ENCODE data around the gene CRY1.
A peak's percentile ranks its signal among the peaks of the same experiment; 100 is the strongest.
"Not testable (repeated sequence)": the region's sequence is repeated elsewhere in the genome, so short reads cannot be mapped to it uniquely, and the experiment has no call there.

The CRY1 gene

DNA sequence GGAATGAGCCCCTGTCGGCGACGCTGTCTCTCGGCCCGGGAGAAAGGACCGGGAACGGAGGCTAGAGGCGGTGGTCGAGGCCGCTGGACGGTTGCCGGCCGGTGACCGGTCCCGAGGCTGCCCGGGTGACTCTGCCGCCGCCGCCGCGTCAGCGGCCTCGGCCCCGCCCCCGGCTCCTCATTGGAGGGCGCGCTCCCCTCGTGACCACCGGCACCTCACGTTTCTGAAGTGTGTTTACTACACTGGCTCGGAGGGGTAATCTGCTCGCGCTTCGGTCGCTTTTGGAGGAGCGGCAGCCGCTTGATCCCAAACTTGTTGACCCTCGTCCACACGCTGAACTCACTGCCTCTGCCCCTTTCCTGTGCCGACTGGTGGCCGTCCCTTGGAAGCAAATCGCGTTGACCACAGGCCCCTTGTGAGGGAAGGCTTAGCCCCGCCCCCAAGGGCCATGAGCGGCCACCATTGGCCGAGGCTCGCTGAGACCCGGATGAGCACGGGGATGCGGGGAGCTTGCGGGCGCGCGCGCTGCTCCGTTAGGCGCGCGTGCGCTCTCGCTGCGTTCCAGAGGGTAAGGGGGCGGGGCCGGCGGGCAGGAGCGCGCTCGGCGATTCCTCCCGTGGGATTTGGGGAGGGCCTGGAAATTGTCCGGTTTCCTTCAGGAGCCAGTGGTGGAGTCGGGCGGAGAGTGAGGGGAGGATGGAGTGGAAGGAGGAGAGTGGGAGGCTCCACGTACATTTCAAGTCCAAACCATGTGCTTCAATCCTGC is at the start of gene CRY1:
CRY1 (minus strand) TSS at position 133 of the 766 bp plus-strand sequence. CDS start 588 bp downstream, outside the sequence.
- DNase-seq: peak; percentile 86

DNA sequence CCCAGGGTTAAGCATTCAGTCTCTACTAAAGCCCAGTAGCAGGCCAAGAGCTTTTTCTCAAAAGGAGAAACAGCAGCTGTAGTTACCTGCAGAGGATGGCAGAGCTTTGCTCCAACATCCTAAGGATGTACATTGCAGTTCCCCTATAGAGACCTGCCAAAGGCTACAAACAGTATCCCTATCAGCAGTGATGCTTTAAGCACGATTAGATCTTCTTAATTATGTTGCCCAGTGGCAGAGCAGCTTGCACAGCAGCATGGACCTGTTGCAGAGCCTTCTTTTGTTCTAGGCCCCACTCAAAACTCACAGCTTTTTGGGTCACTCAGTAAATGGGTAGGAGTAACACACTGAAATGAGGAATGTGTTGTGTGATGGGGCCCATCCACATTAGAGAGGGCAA is 46.4 kb upstream of the CRY1 start:
- DNase-seq: no peak

DNA sequence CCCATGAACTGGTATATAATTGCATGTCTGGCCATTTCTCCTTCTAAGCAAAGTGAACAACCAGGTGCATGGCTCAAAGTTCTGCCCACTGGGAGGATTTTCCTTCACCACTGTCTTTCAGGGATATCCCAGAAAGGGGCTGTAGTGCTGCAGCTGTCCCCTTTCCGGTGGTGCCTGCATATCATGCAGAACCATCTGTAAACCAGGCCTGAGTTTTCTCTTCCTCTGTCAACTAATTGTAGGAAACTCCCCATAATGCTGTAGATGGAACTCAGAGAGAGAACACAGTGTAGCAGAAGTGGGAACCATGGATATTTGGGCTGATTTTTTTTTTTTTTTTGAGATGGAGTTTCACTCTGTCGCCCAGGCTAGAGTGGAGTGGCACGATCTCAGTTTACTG is 45.6 kb upstream of the CRY1 start:
- DNase-seq: no peak

DNA sequence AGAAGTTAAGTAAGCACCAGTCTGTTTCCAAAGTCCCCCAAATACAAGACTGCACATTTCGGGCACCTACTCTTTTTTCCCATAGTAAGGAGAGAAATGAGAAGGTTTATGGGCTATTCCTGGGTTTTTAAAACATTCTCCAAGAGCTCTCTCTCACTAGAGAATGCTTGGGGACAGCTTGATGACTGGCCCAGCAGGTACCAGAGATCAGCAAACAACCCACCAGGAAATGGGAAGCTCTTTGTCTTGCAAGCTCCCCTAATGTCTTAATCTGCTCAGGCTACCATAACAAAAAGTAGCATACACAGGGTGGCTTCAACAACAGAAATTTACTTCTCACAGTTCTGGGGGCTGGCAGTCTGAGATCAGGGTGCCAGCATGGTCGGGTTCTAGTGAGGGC is 41.8 kb upstream of the CRY1 start:
- no peak for DNase-seq

DNA sequence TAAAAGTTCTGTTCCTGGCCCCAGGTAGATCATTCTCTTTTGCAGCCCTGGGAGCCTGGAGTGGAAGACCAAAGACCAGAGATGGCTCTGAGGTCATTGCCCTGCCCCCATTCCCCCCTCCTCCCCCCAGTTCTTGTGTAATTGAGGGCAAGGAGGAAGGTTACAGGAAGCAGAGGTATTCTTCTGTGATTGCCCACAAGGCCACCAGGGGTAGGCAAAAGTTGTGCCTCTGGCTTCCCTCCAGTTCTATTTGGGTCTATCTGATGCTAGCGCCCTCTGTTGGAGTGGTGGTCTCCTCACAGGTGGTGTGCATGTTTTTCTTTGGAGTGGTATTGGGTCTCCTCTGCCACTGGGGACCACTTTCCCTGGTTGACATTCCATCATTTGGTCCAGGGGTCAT is 41.2 kb upstream of the CRY1 start:
- DNase-seq: no peak

DNA sequence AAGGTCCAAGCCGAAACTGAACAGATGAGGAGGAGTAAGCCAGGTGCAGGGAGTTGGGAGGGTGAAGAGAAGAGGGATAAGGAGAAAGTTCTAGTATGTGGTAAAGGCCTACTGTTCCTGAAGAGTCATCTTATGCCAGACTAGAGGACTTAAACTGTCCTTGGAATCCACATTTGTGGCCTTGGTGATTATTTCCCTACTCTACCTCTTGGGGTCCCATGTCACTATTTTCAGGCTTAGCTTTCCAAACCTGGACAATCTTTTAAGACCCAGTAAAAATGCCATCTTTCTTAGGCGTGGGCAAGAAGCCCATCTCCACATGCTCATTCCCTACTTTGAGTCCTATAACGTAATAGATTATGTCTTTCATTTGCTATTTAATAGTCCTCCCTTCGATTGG is 40.1 kb upstream of the CRY1 start:
- DNase-seq: no peak

DNA sequence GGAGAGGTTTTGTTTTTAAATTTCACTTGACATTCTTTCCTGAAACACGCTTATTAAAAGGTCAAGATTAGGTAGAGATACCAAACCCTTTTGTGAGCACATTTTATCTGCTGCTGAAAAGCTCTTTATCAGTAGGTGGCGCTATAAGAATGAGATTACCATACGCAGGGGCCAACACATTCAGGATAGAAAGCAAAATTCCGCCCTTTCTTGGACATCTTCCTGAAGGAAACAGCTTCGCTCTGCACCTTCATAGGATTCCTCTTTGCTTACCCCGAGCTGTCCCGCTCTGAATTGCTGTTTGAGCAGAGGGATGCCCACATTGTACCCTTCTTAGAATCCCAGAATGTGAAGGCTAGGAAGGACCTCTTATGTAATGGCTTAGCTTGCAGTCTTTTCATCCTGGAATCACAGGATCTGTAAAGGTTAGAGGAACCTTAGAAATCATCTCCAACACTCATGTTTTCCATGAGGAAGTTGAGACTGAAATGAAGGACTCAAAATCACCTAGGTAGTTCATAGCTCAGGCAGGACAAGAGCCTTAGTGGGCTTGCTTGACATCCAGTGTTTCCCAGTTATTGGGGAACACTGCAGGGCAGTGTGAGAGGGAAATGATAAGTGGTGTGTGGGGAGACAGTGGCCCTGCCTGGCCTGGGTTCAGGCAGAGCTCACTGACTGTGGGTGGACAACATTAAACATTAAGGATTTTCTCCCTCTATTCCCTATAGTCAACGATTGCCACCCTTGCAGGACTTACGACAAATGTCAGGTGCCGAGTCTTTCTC is 38.7 kb upstream of the CRY1 start:
- DNase-seq: peak; percentile 87

DNA sequence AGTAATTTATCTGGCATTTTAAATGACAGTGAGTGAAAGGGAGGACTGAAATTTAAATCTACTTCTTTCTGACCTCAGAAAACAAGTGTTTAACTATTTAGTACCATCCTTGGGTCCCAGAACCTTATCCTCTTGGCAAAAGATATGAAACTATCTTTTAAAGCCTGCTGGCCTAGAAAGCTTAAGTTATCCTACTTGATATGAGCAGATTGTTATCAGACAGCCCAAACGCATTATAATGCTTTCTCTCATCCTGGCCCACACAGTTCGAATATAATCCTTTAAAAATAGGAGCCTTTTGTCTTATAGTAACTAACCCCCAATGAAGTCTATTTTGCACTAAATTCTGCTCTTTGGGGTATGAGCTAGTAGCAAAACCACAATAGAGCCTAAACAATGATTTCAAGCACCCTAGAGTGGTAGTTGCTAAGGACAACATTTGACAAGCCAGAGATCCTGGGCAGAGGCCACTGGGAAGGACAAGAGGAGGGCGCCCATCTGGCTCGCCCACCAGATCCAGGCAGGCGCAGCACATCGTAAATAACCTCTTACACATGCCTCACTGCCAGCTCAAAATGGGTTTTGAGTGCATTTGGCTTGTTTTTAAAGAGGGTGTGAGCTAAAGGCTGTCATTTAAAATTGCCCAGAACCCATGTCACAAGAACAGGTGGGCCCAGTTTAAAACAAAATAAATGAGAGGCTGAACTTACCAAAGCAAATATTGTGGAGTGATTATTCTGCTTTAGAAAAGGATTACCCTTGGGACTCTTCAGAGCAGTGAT is 37.7 kb upstream of the CRY1 start:
- DNase-seq: peak; percentile 99

DNA sequence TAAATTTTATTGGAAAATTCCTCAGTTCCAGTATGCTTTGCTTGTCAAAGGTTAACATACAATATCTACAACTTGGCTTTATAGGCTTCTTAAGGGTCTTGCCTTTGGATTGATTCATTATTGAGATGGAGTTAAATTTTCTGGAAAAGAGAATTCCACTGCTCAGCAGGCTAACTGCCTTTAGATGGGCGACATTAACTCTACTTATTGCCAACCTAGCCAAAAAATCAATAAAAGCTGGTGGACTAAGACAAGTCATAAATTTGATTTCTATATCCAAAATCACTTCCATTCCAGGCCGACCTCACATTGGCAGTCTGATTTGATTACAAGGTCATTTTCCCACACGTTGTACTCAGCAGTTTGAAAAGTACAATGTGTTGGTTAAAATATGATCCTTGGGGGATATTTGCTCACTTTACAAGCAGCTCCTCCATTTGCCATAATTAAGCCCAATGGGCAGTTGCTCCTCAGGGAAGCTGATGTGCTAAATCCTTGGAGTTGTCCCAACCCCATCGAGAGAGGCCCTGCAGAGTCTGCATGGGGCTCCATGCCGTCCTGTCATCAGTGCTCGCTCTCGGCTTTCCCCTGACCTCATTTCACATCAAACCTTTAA is 36.1 kb upstream of the CRY1 start:
- DNase-seq: no peak

DNA sequence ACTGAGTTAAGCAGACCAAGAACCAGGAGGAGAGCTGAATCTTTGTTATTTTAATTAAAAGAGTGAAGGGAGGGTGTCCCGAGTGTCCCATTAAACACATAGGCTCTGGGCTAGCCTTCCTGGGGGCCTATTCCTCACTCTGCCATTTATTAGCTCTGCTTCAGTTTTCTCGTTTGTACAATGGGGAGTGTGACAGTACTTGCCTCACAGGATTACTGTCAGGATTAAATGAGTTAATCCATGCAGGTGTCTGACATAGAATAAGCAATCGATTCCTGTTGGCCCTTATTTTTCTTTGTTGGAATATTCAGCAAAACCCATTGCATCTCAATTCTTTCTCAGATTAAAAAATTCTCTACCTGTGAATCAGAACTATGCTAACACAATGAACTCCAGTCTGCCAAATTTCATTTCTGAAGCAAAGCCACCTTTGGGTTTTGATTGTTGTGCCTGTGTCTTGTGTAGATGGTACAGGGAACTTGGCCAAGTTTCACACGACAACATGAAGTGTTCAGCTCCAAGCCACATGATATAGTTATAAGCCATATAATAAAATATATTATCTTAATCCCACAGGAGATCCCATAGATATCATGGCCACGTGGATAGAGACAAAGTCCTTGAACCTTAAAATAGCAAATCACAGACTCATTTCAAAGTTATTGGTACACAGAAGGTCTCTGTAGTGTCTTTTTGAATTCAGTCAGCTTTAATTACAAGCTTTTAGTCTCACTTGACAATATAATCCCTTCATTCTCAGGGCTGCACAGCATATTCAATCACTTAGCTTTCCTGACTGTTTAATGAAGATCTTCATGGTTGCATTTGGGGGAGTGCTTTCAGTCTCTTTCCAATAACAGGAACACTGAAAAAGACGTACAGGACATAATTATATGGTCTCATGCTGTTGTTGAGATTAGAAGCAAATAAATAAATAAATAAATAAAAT is 34.4 kb upstream of the CRY1 start:
- no peak for DNase-seq

DNA sequence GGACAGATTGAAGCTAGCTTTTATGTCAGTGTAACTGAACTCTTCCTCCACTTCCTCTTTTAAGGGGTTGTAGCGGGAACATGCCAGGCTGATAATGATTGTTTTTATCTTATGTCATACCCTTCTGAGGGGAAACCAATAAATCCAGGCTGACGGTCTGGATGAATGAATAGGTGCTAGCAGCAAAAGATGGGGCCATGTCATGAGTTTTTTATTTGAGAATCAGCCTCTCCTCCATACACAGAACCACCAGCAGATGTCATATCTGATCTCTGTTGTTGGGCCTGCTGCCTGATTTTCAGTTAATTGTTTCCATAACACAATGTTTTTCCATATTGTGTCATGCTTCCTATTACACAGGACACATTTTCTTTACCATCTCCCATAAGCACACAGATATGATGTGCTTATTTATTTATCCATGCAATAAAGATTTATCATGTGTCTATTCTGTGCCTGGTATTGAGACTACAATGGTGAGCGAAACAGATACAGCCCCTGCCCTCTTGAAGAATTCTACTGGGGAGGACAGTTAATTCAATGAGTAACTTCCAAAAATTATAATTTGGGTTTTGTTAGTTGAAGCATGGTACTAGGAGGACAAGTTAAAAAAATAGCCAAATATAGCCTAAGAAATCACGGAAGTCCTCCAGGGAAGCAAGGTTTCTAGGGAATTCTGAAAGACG is 33.6 kb upstream of the CRY1 start:
- peak; percentile 19 for DNase-seq

DNA sequence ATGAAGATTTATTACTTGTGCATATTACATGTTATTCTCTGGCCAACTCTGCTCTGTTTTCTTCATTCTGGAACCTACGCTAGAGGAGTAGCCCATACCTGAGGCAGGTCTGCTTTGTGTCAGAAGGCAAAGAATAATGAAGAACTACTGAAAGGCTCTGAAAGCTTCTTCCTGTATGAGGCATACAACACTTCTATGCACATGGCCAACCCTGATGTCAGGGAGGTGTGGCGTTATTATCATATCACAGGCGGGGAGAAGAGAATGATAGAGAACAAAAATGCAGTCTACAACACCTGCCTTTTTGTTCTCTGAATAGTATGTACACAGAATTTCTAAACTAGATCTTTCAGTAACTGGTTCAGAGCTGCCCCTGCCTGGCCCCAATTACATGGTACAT is 32.5 kb upstream of the CRY1 start:
- DNase-seq: no peak

DNA sequence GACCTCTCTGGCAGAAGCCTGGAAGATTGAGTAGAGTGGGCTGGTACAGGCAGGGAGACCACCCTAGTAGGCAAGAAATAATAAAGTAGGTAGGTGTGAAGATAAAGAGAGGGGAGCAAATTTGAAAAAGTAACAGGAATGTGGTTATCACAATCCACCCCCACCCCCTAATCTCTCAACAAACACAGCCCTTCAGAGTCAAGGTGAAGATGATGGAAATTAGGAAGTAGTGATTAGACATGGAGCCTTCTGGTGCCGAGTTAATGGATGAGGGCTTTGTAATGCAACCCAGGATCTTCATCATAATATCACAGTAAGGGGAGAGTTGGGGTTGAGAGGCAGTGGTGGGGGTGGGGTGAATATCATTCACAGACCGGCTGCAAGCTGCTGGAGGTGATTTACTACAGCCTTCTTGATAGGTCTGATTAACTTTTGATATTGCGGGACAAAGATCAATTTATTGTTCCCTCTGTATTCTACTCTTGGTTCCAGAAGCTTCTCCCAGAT is 29.2 kb upstream of the CRY1 start:
- DNase-seq: no peak

DNA sequence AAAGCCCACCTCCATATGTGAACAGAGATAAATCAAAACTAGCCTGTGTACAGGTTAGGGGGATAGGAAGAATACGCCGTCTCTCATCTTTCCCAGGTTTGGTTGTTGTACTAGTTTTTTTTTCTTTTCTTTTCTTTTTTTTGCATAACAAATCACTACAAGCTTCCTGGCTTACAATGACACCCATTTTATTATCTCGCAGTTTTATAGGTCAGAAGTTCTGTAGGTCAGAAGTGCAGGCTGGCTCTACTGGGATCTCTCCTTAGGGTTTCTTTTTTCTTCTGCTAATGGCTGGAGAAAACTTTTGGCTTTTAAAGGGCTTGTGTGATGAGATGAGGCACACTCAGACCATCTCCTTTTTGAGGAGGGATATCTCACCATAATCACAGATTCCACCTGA is 25.7 kb upstream of the CRY1 start:
- DNase-seq: no peak

DNA sequence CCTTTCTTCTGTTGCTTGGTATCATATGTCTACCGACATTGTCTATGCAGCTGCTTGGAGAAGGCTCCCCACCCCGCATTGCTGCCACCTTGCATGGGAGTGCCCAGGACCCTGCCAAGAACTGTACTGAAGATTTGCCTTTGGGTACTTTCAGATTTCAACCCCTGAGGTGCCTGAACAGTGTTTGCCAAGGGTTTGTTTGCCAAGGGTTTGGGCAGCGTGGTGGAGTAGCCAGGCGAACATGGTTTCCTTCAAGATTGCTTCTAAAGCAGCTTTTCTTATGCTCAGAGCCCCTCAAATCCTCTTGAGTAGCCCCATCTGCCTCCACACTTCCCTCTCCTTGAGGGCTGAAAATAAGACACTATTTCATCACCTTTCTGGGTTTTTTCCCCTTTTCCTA is 25.3 kb upstream of the CRY1 start:
- no peak for DNase-seq

DNA sequence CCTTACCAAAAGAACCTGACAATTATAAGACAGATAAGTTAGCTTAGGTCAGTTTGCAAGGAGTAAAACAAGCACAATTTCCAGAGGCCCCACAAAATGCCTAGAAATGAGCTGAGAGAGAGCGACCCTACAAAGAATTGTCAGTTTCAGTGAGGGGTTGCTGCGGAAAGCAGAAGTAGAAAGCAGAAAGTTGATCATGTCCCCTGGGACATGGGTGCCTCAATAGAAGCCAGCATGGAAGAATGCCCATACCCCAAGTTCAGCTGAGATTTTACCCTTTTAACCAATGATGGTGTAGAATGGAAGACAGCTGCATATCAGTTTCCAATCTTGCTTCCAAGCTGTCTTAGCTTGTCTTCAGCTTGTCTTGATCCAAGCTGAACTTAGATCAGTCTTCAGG is 21.8 kb upstream of the CRY1 start:
- DNase-seq: no peak

DNA sequence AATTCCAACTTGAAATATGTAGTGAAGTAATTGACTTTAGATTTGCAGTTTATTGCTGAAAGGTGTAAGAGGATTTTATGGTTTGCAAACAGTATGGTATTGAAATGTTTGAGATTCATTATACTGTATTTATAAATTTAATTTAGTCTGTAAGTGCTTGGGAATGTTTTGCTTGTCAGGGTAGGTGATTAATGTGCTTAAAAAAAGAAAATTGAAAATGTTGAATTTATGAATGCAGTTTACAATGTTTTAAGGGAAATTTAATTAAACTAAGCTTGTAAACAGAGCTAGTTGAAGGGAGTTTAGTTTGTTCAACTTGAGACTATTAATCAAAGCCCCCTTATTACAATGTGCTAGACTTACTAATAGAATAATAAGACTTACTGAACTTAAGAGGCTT is 18.0 kb upstream of the CRY1 start:
- DNase-seq: no peak

DNA sequence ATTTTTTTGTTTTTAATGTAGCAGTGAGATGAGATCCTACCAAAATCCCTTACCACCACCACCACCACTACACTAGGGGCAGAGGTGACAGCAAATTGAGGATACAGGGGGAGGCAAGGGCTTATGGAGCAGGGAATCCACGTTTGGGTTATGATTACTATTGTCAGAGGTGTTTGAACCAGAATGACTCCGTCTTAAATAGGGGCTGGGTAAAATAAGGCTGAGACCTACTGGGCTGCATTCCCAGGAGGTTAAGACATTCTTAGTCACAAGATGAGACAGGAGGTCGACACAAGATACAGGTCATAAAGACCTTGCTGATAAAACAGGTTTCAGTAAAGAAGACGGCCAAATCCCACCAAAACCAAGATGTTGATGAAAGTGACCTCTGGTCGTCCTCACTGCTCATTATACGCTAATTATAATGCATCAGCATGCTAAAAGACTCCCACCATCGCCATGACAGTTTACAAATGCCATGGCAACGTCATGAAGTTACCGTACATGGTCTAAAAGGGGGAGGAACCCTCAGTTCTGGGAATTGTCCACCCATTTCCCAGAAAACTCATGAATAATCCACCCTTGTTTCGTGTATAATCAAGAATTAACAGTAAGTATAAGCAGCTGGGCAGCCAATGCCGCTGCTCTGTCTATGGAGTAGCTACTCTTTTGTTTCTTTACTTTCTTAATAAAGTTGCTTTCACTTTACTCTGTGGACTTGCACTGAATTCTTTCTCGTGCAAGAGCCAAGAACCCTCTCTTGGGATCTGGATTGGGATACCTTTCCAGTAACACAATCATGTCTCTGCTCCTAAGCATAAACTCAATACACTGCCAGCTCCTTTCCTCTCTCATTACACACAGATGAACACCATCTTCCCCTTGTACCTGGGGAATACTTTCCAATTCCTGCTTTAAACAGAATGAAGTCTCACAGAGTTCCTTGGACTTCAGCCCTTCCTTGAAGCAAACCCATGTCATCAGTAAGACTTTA is 16.7 kb upstream of the CRY1 start:
- DNase-seq: no peak

DNA sequence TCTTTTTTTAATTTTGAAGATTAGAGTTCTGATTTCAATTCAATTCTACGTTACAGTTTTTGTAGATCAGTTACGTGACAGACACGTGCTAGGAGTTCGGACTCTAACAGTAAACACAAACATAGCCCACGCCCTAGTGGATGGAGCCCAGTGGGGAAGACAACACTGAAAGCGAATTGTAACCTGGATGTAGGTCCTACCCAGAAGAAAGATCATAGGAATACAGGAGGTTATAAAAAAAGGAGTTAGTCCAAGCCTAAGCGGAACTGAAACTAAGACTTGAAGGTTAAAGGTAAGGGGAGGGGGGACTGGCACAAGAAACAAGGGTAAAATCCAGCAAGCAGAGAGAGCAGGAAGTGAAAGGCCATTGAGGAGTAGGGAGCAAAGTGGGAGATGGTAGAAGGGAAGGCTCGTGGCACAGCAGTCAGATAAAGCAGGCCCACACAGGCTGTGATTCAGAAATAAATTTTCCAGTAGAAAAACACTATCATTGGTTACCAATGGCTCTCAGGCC is 15.7 kb upstream of the CRY1 start:
- no peak for DNase-seq

DNA sequence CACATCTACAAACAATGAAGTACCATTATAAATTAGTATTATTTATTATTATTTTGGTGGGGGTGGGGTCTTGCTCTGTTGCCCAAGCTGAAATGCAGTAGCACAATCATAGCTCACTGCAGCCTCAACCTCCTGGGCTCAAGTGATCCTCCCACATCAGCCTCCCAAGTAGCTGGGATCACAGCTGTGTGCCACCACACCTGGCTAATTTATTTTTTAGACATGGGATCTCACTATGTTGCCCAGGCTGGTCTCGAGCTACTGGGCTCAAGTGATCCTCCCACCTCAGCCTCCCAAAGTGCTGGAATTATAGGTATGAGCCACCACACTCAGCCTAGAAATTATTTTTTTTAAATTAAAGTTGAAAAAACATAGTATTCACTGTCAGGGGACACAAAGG is 15.0 kb upstream of the CRY1 start:
- DNase-seq: not testable (repeated sequence)
